GM08714 (cell line): Measurements from ENCODE around the gene CELSR3.

ENCODE experiments used
- H3K4me3 ChIP-seq: fragments of 200-500 bp; sonication (Bioruptor generic); 2 replicates; pipeline ENCODE4 v1.5.1; 2014; ENCODE audit warnings: mild to moderate bottlenecking, low read length, inconsistent platforms
- ZNF274 ChIP-seq: IDR thresholded peaks from 2 replicates; pipeline ENCODE4 v1.6.1; 2012; ENCODE audit warnings: mild to moderate bottlenecking, low read depth, low read length

Gene CELSR3

GRCh38 chr3:48621461-48621869, 41.2 kb downstream of the CELSR3 start, which contains the start of gene TMEM89:
TSS of gene TMEM89 (minus strand) at chr3:48621769. CDS start at chr3:48621756, 13 bp downstream.
- H3K4me3 ChIP-seq = no peak within 1 kb of the TSS
- TF ChIP-seq ZNF274 = no peak

GRCh38 chr3:48619541-48620524, 42.9 kb downstream of the CELSR3 start:
- TF ChIP-seq ZNF274 = no peak

GRCh38 chr3:48617559-48617958, 45.1 kb downstream of the CELSR3 start:
- no peak overlapping the region for H3K4me3 ChIP-seq
- TF ChIP-seq ZNF274 = no peak

More at GRCh38 chr3:48619541-48620524, 42.9 kb downstream of the CELSR3 start:
- no peak overlapping the region for H3K4me3 ChIP-seq

- no peak overlapping the region for H3K4me3 ChIP-seq
- TF ChIP-seq ZNF274 = no peak
These were observed 48.6 kb downstream of the CELSR3 start for GRCh38 chr3:48614044-48614443.

GRCh38 chr3:48612309-48612708, 50.4 kb downstream of the CELSR3 start:
- no peak for TF ChIP-seq ZNF274
- H3K4me3 ChIP-seq = no peak overlapping the region

GRCh38 chr3:48609088-48610005, 53.3 kb downstream of the CELSR3 start, which contains the start of gene UQCRC1:
TSS of gene UQCRC1 (minus strand) at chr3:48609646. CDS start at chr3:48609620, 26 bp downstream.
- no peak for TF ChIP-seq ZNF274

GRCh38 chr3:48607519-48607918, 55.2 kb downstream of the CELSR3 start:
- no peak for TF ChIP-seq ZNF274
- no peak overlapping the region for H3K4me3 ChIP-seq

More at GRCh38 chr3:48609088-48610005, 53.3 kb downstream of the CELSR3 start, which contains the start of gene UQCRC1:
- peak within 1 kb of the TSS; percentile 68 for H3K4me3 ChIP-seq

GRCh38 chr3:48601622-48601994, 61.1 kb downstream of the CELSR3 start:
- no peak for TF ChIP-seq ZNF274
- H3K4me3 ChIP-seq = no peak overlapping the region

GRCh38 chr3:48600711-48601621, 61.7 kb downstream of the CELSR3 start:
- TF ChIP-seq ZNF274 = no peak
- no peak overlapping the region for H3K4me3 ChIP-seq

GRCh38 chr3:48599509-48600285, 63.0 kb downstream of the CELSR3 start:
- H3K4me3 ChIP-seq = no peak overlapping the region
- TF ChIP-seq ZNF274 = no peak

GRCh38 chr3:48599077-48599501, 63.6 kb downstream of the CELSR3 start:
- H3K4me3 ChIP-seq = no peak overlapping the region
- TF ChIP-seq ZNF274 = no peak

GRCh38 chr3:48598323-48599076, 64.2 kb downstream of the CELSR3 start:
- H3K4me3 ChIP-seq = no peak overlapping the region
- TF ChIP-seq ZNF274 = no peak
